Heart left ventricle (tissue), 13 donors: ENCODE data around the gene GALNTL6.

Experiments used
- POLR2A ChIP-seq, 2 donors: fragments of 450-650 bp; IDR thresholded peaks; one replicate each; pipeline ENCODE4 v1.6.1; 2017; ENCODE audit warnings: antibody characterized with exemption in 2 of 2, mild to moderate bottlenecking in 2 of 2, moderate library complexity in 2 of 2
- TF ChIP-seq, protein P1 (sequence below), 12 donors: fragments of 200-600 bp; sonication (generic) in 4 of 12; IDR thresholded peaks; one replicate each; pipeline versions ENCODE4 v1.5.0 to v1.8.0; 2018 to 2022; ENCODE audit warnings: antibody characterized with exemption in 12 of 12, mild to moderate bottlenecking in 5 of 12
- donor health status: ischemic (EF 13 %, LVEDD 7.1; RV severe dilation, severe dysfunction).
- donor health status: DM: no; HTN: yes; CAD: no.
- donor health status: DM: no; HTN: no; CAD: no.
- donor health status: ischemic (EF 25% LVEDD 6.9; RV normal size, moderate dysfunction).
- donor health status: ischemic (EF 25% LVEDD 5.7; RV mildly dilated, moderate dysfunction).
- donor health status: ischemic (EF 35%, LVEDD 5.7; RV mildly dilated, moderate dysfunction).
- donor health status: nonischemic (EF 11% LVEDD 7.7; RV severe dilation, severe dysfunction).
- donor health status: DM: yes; HTN: yes; CAD: no.
- donor health status: PGD.
- donor health status: ischemic (EF 29% LVEDD 5.4; RV normal size, mild dysfunction).
- donor health status: nonischemic (EF 23%, LVEDD 6.1; RV moderate dilation, normal function).

DNA sequence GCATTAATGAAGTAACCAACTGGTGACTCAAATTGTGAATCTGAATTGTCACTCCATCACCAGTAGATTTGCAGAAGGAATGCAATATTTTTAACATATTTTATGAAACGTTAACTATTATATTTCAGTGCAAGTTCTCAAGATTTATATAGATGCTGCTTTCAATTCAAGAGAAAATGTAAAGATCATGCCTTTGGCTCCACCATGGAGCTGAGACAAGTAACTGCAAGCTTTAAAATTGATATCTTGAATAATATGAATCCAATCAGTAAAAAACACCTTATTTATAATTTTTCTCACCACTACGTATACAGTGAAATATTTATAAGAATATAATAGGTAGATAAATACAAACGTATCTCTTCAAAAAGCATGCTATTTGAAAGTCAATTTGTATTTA lies 27.8 kb upstream of the GALNTL6 start:
- TF ChIP-seq, protein P1, sequence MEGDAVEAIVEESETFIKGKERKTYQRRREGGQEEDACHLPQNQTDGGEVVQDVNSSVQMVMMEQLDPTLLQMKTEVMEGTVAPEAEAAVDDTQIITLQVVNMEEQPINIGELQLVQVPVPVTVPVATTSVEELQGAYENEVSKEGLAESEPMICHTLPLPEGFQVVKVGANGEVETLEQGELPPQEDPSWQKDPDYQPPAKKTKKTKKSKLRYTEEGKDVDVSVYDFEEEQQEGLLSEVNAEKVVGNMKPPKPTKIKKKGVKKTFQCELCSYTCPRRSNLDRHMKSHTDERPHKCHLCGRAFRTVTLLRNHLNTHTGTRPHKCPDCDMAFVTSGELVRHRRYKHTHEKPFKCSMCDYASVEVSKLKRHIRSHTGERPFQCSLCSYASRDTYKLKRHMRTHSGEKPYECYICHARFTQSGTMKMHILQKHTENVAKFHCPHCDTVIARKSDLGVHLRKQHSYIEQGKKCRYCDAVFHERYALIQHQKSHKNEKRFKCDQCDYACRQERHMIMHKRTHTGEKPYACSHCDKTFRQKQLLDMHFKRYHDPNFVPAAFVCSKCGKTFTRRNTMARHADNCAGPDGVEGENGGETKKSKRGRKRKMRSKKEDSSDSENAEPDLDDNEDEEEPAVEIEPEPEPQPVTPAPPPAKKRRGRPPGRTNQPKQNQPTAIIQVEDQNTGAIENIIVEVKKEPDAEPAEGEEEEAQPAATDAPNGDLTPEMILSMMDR (IDR thresholded peaks at IDR 0.05), result no peak
- TF ChIP-seq POLR2A (IDR thresholded peaks at IDR 0.05), result no peak
